Mammary epithelial cell (primary cell): Measurements from ENCODE around the gene UBC.

Source experiments
- EZH2 ChIP-seq: IDR thresholded peaks from 2 replicates; pipeline ENCODE4 v1.6.1; 2012; ENCODE audit warnings: low read length, inconsistent platforms, borderline replicate concordance
- TF ChIP-seq, protein P1 (sequence below), 2 donors: IDR thresholded peaks in 1 of 2; conservative IDR thresholded peaks in 1 of 2; 2 replicates each; pipeline ENCODE4 v1.5.1; 2011 to 2012; ENCODE audit warnings: inconsistent platforms in 2 of 2, low read length in 2 of 2, mild to moderate bottlenecking in 2 of 2, control low read depth in 1 of 2, low read depth in 1 of 2; ENCODE audit not compliant: insufficient read depth in 1 of 2; ENCODE audit errors: extremely low read depth in 1 of 2

DNA sequence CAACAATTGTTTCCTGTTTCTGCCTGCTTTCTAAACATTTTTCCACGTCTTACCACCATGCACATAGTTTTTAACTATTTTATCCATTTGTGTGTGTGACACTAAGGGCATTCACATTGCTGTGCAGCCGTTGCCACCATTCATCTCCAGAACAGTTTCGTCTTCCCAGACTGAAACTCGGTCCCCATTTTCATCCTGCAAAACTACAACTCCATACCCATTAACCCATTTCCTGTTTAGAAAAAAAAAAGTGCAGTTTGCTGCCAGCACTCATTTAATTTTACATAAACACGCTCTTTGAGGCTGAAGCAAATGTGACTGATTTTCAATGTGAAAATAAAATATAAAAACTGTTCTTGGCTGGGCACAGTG, 15.5 kb downstream of the UBC start:
- TF ChIP-seq, protein P1, sequence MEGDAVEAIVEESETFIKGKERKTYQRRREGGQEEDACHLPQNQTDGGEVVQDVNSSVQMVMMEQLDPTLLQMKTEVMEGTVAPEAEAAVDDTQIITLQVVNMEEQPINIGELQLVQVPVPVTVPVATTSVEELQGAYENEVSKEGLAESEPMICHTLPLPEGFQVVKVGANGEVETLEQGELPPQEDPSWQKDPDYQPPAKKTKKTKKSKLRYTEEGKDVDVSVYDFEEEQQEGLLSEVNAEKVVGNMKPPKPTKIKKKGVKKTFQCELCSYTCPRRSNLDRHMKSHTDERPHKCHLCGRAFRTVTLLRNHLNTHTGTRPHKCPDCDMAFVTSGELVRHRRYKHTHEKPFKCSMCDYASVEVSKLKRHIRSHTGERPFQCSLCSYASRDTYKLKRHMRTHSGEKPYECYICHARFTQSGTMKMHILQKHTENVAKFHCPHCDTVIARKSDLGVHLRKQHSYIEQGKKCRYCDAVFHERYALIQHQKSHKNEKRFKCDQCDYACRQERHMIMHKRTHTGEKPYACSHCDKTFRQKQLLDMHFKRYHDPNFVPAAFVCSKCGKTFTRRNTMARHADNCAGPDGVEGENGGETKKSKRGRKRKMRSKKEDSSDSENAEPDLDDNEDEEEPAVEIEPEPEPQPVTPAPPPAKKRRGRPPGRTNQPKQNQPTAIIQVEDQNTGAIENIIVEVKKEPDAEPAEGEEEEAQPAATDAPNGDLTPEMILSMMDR (conservative IDR thresholded peaks at IDR 0.05 in 1 of 2, IDR thresholded peaks at IDR 0.05 in 1 of 2; ENCODE audit: extremely low read depth in 1 of 2, insufficient read depth in 1 of 2, low read depth in 1 of 2, low read length in 2 of 2) = no peak
- TF ChIP-seq EZH2 = no peak
